K562 (cell line): Measurements from ENCODE around the gene SPCS2. TPM values are rescaled to one million over a fixed set of nuclear protein-coding genes. Genes with fewer than 3 reads are reported as not detected.

ENCODE experiments used
- HNRNPLL ChIP-seq: fragments of 200-400 bp; formaldehyde crosslinking; IDR thresholded peaks from 2 replicates; pipeline ENCODE4 v1.6.1; 2017; ENCODE audit warnings: low read length, low read depth, mild to moderate bottlenecking; ENCODE audit not compliant: poor library complexity, severe bottlenecking
- MAFF ChIP-seq: IDR thresholded peaks from 2 replicates; pipeline ENCODE4 v1.6.1; 2012; ENCODE audit warnings: low read length, improper control_type of control experiment
- MYC ChIP-seq, 2 experiments: fragments of 250-450 bp in 1 of 2; sonication (Bioruptor Pico) in 1 of 2; IDR thresholded peaks; 2 replicates each; pipeline versions ENCODE4 v1.5.1 to v1.6.1; 2012 to 2021; ENCODE audit warnings: low read depth in 2 of 2, borderline replicate concordance in 1 of 2, improper control_type of control experiment in 1 of 2, low read length in 1 of 2, mild to moderate bottlenecking in 1 of 2, moderate library complexity in 1 of 2
- POLR2A ChIP-seq: fragments of 450-650 bp; conservative IDR thresholded peaks from 2 replicates; pipeline ENCODE4 v1.6.1; 2016
- PREB ChIP-seq: sonication (generic); formaldehyde crosslinking; IDR thresholded peaks from 2 replicates; pipeline ENCODE4 v1.8.1; 2023; ENCODE audit warnings: mild to moderate bottlenecking, missing genetic modification reagents
- SRF ChIP-seq, 2 experiments: fragments of 250-450, 450-650 bp in 1 of 2; sonication (Bioruptor Pico) in 1 of 2; sonication (generic) in 1 of 2; formaldehyde crosslinking; IDR thresholded peaks; 2 replicates each; pipeline versions ENCODE4 v1.5.0 to v1.5.1; 2020 to 2022; ENCODE audit warnings: mild to moderate bottlenecking in 1 of 2, missing genetic modification reagents in 1 of 2
- STAT5A ChIP-seq: IDR thresholded peaks from 2 replicates; pipeline ENCODE4 v1.6.1; 2012; ENCODE audit warnings: low read length, inconsistent platforms, borderline replicate concordance
- SUPT5H ChIP-seq: fragments of 450-650 bp; IDR thresholded peaks from 2 replicates; pipeline ENCODE4 v1.6.1; 2016
- XRCC5 ChIP-seq: fragments of 200-400 bp; formaldehyde crosslinking; IDR thresholded peaks from 2 replicates; pipeline ENCODE4 v1.6.1; 2017; ENCODE audit warnings: low read depth, mild to moderate bottlenecking, low read length
- YBX1 ChIP-seq: fragments of 450-650 bp; IDR thresholded peaks from 2 replicates; pipeline ENCODE4 v1.7.1; 2016; ENCODE audit warnings: mild to moderate bottlenecking
- ZBTB11 ChIP-seq, 3 experiments: fragments of 200-800 bp in 1 of 3; fragments of 250-450 bp in 1 of 3; fragments of 450-650 bp in 1 of 3; sonication (Bioruptor Pico) in 1 of 3; sonication (Bioruptor generic) in 1 of 3; formaldehyde crosslinking in 1 of 3; IDR thresholded peaks; 2 replicates each; pipeline versions ENCODE4 v1.6.1 to v1.8.0; 2016 to 2022; ENCODE audit warnings: mild to moderate bottlenecking in 2 of 3, missing genetic modification characterization in 2 of 3, missing compliant biosample characterization in 1 of 3, moderate library complexity in 1 of 3
- ZNF165 ChIP-seq: fragments of 250-450 bp; sonication (Bioruptor Pico); IDR thresholded peaks from 2 replicates; pipeline ENCODE4 v1.4.0; 2020; ENCODE audit warnings: borderline replicate concordance
- ZNF436 ChIP-seq: fragments of 250-450, 450-650 bp; sonication (Bioruptor Pico); formaldehyde crosslinking; IDR thresholded peaks from 2 replicates; pipeline ENCODE4 v1.7.0; 2020; ENCODE audit warnings: mild to moderate bottlenecking
- ZNF696 ChIP-seq: fragments of 250-450 bp; sonication (Bioruptor Pico); conservative IDR thresholded peaks from 2 replicates; pipeline ENCODE4 v1.4.0; 2020; ENCODE audit warnings: mild to moderate bottlenecking, moderate library complexity
- ZNF76 ChIP-seq: fragments of 250-450 bp; sonication (Bioruptor Pico); IDR thresholded peaks from 2 replicates; pipeline ENCODE4 v1.4.0; 2020; ENCODE audit warnings: mild to moderate bottlenecking, moderate library complexity, borderline replicate concordance
- ZNF766 ChIP-seq: fragments of 200-800 bp; sonication (Bioruptor generic); conservative IDR thresholded peaks from 2 replicates; pipeline ENCODE4 v1.6.1; 2016; ENCODE audit warnings: missing genetic modification characterization, missing compliant biosample characterization
- ZNF780A ChIP-seq: fragments of 250-450 bp; sonication (Bioruptor Pico); IDR thresholded peaks from 2 replicates; pipeline ENCODE4 v1.5.0; 2021; ENCODE audit warnings: mild to moderate bottlenecking
- polyA plus RNA-seq, 8 experiments: library from polyadenylated mRNA; depleted of rRNA in 4 of 8; stranded (reverse) in 5 of 8; unstranded in 3 of 8; fragments of >200 nt; fragmentation: Nextera tagmentation in 2 of 8; fragmentation: Illumina TruSeq in 1 of 8; extraction: Ambion mirVana in 2 of 8; extraction: Trizol in 1 of 8; gene quantifications; 2 replicates each; pipeline versions ENCODE4 v1.2.1 to v1.2.3, GENCODE V29; 2011 to 2014; ENCODE audit warnings: inconsistent platforms in 1 of 8, missing spikeins in 1 of 8
- total RNA-seq, 7 experiments: library from RNA; depleted of rRNA in 6 of 7; stranded (reverse); fragments of >200 nt in 6 of 7; fragmentation: Illumina TruSeq in 2 of 7; extraction: Trizol in 2 of 7; gene quantifications; 2 replicates each; pipeline versions ENCODE4 v1.2.1 to v1.2.3, GENCODE V29; 2011 to 2021; ENCODE audit warnings: low replicate concordance in 1 of 7
- TF ChIP-seq, protein P1 (sequence below): fragments of 450-650 bp; formaldehyde crosslinking; IDR thresholded peaks from 2 replicates; pipeline ENCODE4 v1.4.0; 2020; ENCODE audit warnings: mild to moderate bottlenecking, moderate library complexity

Gene SPCS2
- total and polyA plus RNA-seq, 9 of the 15 experiments (the other 6 are each of a cell fraction or from before 2014, with no cell fraction given) = 38.2 to 458 (median 193) TPM

- TF ChIP-seq ZNF780A (CRISPR knock-in tag) (no peak), ZNF766 (CRISPR knock-in tag) (0 out of 2 replicates have a peak, but pooled peaks have one; percentile 21), HNRNPLL (peak; percentile 25), MYC (IDR thresholded peaks at IDR 0.05; ENCODE audit: low read depth, low read length) (peak; percentile 72), MYC (CRISPR knock-in tag; IDR thresholded peaks at IDR 0.05; ENCODE audit: borderline replicate concordance, low read depth) (no peak), PREB (CRISPR knock-in tag) (no peak), POLR2A (peak; percentile 91), ZNF436 (CRISPR knock-in tag) (no peak), SRF (CRISPR knock-in tag; IDR thresholded peaks at IDR 0.05) (peak in 1 of 2 experiments; percentile 59; a peak in 1 of 4 replicates), ZNF165 (CRISPR knock-in tag) (no peak), ZNF696 (CRISPR knock-in tag) (no peak), STAT5A (no peak), MAFF (no peak), ZNF76 (no peak), ZBTB11 (CRISPR knock-in tag; IDR thresholded peaks at IDR 0.05) (peak; percentile 89 to 99 (median 92); a peak in 5 of 6 replicates), YBX1 (no peak), XRCC5 (0 out of 2 replicates have a peak, but pooled peaks have one; percentile 70), SUPT5H (peak; percentile 88)
- TF ChIP-seq, protein P1, sequence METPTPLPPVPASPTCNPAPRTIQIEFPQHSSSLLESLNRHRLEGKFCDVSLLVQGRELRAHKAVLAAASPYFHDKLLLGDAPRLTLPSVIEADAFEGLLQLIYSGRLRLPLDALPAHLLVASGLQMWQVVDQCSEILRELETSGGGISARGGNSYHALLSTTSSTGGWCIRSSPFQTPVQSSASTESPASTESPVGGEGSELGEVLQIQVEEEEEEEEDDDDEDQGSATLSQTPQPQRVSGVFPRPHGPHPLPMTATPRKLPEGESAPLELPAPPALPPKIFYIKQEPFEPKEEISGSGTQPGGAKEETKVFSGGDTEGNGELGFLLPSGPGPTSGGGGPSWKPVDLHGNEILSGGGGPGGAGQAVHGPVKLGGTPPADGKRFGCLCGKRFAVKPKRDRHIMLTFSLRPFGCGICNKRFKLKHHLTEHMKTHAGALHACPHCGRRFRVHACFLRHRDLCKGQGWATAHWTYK (CRISPR knock-in tag) = no peak
Measured at GRCh38 chr11:74988541-74989259, 39.6 kb downstream of the SPCS2 start, which contains the start of gene NEU3 (continued).
